Neutrophil (primary cell): Measurements from ENCODE around the gene SNX33.

Experiments used
- H3K27ac ChIP-seq: fragments of 200-600 bp; sonication (generic); 2 replicates; pipeline ENCODE4 v1.5.1; 2016; ENCODE audit warnings: mild to moderate bottlenecking, moderate library complexity
- H3K27me3 ChIP-seq: fragments of 200-600 bp; sonication (generic); 2 replicates; pipeline ENCODE4 v1.6.0; 2016; ENCODE audit warnings: mild to moderate bottlenecking
- H3K36me3 ChIP-seq: fragments of 200-600 bp; sonication (generic); 2 replicates; pipeline ENCODE4 v1.5.1; 2017
- H3K4me1 ChIP-seq, 2 experiments: fragments of 200-600 bp in 1 of 2; sonication (generic) in 1 of 2; 1 replicate in 1 of 2; 2 replicates in 1 of 2; pipeline versions ENCODE4 v1.5.1 to v1.6.1; 2013 to 2016; ENCODE audit warnings: low read depth in 1 of 2, low read length in 1 of 2, mild to moderate bottlenecking in 1 of 2, moderate library complexity in 1 of 2; ENCODE audit not compliant: control insufficient read depth in 1 of 2, insufficient read depth in 1 of 2
- H3K4me3 ChIP-seq, 2 experiments: fragments of 200-600 bp in 1 of 2; sonication (generic) in 1 of 2; 1 replicate in 1 of 2; 2 replicates in 1 of 2; pipeline ENCODE4 v1.5.1; 2013 to 2016; ENCODE audit warnings: low read depth in 1 of 2, low read length in 1 of 2, mild to moderate bottlenecking in 1 of 2, moderate library complexity in 1 of 2
- H3K9me3 ChIP-seq: fragments of 200-600 bp; sonication (generic); 2 replicates; pipeline ENCODE4 v1.5.1; 2016
- TF ChIP-seq, protein P1 (sequence below): fragments of 200-600 bp; sonication (generic); IDR thresholded peaks from 2 replicates; pipeline ENCODE4 v1.5.1; 2016; ENCODE audit warnings: antibody characterized with exemption

Gene SNX33

DNA sequence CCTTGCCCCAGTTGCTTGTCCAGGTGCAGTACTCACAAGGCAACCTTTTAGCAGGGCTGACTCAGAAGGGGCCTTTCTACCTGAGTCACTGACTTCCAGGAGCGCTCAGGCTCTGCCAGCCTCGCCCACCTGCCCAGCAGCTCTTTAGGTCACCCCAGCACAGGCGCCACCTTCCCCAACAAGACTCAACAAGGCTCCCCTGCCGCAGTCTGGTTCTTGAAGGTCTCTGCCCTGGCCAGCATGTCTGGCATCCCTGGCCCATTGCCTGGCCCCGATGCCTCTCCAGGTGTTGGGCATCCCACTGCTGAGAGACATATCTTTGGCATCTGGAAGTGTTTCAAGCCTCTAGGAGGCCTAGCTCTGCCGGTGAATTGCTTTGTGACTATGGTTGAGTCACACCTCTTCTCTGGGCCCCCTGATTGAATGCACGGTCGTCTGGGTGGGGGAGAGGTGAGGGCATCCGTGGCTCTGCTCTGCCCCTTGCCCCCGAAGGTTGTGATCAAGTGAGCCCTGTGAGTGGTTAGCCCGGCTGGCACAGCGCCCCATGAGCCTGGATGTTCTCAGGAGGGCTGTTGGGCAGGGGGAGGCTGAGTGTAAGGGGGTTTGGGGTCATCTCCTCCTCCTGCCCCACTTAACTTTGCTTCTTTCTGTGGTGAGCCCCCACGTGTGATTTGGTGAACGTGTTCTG, 21.6 kb downstream of the SNX33 start:
- Histone ChIP-seq H3K27me3 (peaks cover 22% of the 10 kb centered on the region), H3K27ac (no peak overlapping the region)

DNA sequence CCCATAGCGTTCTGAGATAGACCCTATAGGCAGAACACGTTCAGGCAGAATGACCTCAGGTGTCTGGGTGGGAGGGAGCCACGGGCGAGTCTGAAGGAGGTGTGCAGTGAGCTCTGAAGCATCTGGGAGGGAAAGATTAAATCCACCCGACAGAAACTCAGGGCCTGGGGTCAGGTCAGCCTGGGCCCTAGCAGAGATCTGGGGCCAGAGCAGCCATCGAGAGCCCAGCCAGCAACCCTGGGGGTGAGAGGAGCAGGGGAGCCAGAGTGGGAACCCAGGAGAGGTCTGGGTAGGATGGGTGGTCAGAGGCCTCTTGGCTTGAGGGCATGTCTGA, 22.1 kb downstream of the SNX33 start:
- TF ChIP-seq, protein P1, sequence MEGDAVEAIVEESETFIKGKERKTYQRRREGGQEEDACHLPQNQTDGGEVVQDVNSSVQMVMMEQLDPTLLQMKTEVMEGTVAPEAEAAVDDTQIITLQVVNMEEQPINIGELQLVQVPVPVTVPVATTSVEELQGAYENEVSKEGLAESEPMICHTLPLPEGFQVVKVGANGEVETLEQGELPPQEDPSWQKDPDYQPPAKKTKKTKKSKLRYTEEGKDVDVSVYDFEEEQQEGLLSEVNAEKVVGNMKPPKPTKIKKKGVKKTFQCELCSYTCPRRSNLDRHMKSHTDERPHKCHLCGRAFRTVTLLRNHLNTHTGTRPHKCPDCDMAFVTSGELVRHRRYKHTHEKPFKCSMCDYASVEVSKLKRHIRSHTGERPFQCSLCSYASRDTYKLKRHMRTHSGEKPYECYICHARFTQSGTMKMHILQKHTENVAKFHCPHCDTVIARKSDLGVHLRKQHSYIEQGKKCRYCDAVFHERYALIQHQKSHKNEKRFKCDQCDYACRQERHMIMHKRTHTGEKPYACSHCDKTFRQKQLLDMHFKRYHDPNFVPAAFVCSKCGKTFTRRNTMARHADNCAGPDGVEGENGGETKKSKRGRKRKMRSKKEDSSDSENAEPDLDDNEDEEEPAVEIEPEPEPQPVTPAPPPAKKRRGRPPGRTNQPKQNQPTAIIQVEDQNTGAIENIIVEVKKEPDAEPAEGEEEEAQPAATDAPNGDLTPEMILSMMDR, result no peak
- no peak overlapping the region for H3K27ac ChIP-seq

More for the DNA sequence above, 21.6 kb downstream of the SNX33 start:
- peaks cover 0 to 5% of the 10 kb centered on the region in 2 experiments for H3K4me1 ChIP-seq
- TF ChIP-seq, protein P1, result no peak
- no peaks in the 10 kb centered on the region for H3K36me3 ChIP-seq
- no peak overlapping the region for H3K4me3 ChIP-seq
- H3K9me3 ChIP-seq, result no peaks in the 10 kb centered on the region

DNA sequence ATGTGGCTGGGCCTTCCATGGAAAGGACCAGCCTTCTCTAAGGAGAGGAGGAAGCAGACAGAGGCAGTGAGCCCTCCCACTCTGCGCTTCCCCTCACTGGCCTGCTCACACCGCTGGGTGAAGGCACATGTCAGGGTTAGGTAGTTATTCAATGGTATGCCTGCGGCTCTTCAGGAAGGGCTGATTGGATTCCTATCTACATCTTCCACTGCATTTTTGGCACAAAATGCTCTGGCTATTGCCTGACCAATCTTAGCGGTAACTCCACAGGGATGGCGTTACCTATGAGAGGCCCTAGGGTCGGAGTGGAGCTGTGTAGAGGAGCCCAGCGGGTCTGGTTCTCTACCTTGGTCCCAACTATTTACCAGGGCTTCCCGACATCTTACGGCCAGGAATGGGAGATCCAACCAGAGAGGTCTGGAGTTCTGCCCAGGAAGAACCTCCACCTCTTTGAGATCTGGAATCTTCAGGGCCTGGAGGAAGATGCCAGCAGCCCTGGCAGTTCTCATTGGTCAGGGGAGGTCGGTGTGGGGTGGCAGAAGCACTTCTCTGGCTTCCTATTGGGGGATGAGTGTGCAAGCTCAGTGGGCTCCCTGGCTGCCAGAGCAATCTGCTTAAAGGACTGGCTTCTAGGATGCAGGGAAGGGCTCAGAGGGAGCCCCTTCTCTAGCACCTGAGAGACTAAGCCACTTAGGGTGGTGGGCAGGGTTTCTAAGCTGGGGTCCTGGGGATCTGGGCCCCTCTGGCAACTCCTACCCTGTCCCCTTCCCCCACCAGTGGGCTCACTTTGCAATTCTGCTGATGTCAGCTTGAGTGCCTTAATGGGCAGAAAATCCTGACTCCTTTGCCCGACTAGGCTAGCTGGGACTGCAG, 24.3 kb downstream of the SNX33 start:
- TF ChIP-seq, protein P1, result no peak
- H3K27ac ChIP-seq, result no peak overlapping the region
- H3K9me3 ChIP-seq, result no peaks in the 10 kb centered on the region
- H3K4me1 ChIP-seq, result no peaks in the 10 kb centered on the region
- no peaks in the 10 kb centered on the region for H3K36me3 ChIP-seq
- no peak overlapping the region for H3K4me3 ChIP-seq
- peaks cover 7% of the 10 kb centered on the region for H3K27me3 ChIP-seq

More for the DNA sequence above, 22.1 kb downstream of the SNX33 start:
- Histone ChIP-seq H3K9me3 (no peaks in the 10 kb centered on the region), H3K4me3 (no peak overlapping the region), H3K36me3 (no peaks in the 10 kb centered on the region), H3K27me3 (peaks cover 17% of the 10 kb centered on the region), H3K4me1 (peaks cover 0 to 5% of the 10 kb centered on the region in 2 experiments)

DNA sequence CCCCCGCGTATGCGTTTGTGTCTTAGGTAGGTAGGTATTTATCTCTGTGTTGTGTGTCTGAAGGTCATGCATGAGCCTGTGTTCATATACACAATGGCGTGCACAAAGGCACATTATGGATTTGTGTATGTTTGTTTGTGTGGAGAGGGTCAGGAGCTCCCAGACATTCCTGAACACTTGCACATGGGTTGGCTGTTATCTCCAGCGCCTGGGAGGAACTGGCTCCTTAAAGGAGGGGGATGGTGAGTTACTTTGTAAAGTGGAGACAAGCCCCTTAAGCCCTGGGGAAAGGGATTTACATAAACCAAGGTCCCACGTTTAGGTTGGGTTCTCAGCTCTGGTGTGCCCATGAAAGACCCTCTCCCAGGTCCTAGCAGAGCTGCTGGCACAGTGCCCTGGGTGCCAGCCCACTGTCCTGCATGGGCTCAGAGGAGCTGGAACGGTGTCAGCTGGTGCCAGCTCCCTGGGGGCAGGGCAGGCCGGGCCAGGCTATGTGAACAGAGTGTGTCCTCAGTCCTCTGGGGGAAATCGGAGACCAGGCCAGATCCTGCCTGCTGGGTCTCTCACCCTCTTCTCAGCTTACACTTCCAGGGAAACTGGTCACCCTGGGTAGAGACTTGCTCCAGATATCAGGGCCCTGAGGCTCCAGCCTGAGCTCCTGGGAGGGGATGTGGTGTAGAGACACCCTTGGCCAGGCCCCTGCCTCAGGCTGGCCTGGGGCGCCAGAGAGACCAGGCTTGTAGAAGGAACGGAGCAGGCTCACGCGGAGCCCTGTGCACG, 25.1 kb downstream of the SNX33 start:
- no peaks in the 10 kb centered on the region for H3K27me3 ChIP-seq
- TF ChIP-seq, protein P1, result no peak
- H3K4me1 ChIP-seq, result no peaks in the 10 kb centered on the region
- no peak overlapping the region for H3K4me3 ChIP-seq
- no peaks in the 10 kb centered on the region for H3K9me3 ChIP-seq
- no peaks in the 10 kb centered on the region for H3K36me3 ChIP-seq
- H3K27ac ChIP-seq, result no peak overlapping the region

DNA sequence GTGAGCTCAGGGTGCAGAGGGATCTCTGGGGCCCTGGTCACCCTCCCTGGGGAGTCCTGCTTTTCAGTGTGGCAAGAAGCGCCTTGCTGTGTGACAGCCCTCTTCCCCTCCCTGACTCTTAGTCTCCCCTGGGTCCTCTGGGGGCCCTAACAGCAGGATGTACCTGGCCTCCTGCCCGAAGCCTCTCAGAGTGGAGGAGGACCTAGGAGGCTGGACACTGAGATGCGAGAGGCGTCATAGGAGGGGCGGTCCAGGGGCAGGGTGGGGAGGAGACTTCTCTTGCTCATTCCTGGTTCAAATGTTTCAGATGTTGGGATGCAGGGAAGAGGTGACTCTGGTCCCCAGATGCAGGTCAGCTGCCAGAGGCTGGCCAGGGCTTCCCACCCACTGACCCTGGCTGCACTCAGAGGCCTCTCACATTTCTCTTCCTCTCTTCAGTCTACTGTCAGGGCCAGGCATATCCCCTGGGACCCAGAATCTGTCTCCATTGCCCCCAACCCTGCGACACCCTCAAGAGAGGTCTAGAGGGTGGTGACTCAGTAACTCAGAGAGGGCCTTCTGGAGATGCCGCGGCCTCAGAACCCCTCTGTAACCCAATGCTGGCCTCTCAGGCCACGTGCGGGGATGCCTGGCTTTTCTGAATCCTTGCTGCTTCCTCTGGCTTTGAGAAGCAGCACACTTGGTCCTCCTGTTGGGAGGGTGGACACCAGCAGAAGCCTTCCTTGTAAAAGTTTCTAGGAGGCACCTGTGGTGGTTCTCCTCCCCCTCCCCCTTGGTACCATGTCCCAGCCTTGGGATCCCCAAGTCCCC, 25.9 kb downstream of the SNX33 start:
- Histone ChIP-seq H3K4me3 (no peak overlapping the region), H3K36me3 (no peaks in the 10 kb centered on the region), H3K27ac (no peak overlapping the region), H3K27me3 (no peaks in the 10 kb centered on the region), H3K9me3 (no peaks in the 10 kb centered on the region), H3K4me1 (no peaks in the 10 kb centered on the region)
- TF ChIP-seq, protein P1, result no peak
